ENCODE data around the gene SLC19A3. TPM values are rescaled to one million over a fixed set of nuclear protein-coding genes. Genes with fewer than 3 reads are reported as not detected.

The SLC19A3 gene
- total and polyA plus RNA-seq, 2 of the 4 experiments (the other 2 are of a cell fraction), result under 0.01 TPM; not detected in 1

- dilution Hi-C loops (cut with HindIII; ENCODE audit: low sequenced_read_pairs, unreplicated experiment) (no loop called here), in situ Hi-C loops (cut with MboI; ENCODE audit: low sequenced_read_pairs) (no loop called here), intact Hi-C loops (cut with micrococcal nuclease) (no loop called here)
- ChIA-PET CTCF (no interaction called here), POLR2A (ENCODE audit: unreplicated experiment) (no interaction called here)
- H2BK120ac ChIP-seq (ENCODE audit: low read depth, low read length), result no peak overlapping the region
- H3K18ac ChIP-seq (ENCODE audit: low read depth, low read length), result no peak overlapping the region
- no peak overlapping the region for H2BK20ac ChIP-seq (ENCODE audit: low read depth, low read length)
- H4K8ac ChIP-seq (ENCODE audit: low read depth in 2 of 2, low read length in 2 of 2), result no peak overlapping the region
- TF ChIP-seq MAFK (IDR thresholded peaks at IDR 0.05; ENCODE audit: low read depth, low read length) (no peak), ELK1 (IDR thresholded peaks at IDR 0.05; ENCODE audit: borderline replicate concordance, low read depth, low read length) (no peak), CEBPB (IDR thresholded peaks at IDR 0.05; ENCODE audit: low read depth, low read length) (no peak), NFE2L2 (IDR thresholded peaks at IDR 0.05; ENCODE audit: low read depth, low read length) (no peak), FOS (IDR thresholded peaks at IDR 0.05; ENCODE audit: low read depth, low read length) (no peak), SMC3 (IDR thresholded peaks at IDR 0.05; ENCODE audit: low read depth, low read length) (no peak), BHLHE40 (IDR thresholded peaks at IDR 0.05; ENCODE audit: low read depth, low read length) (no peak), MXI1 (IDR thresholded peaks at IDR 0.05; ENCODE audit: borderline replicate concordance, low read depth, low read length) (no peak), RAD21 (IDR thresholded peaks at IDR 0.05; ENCODE audit: low read length) (no peak)
- H3K4me3 ChIP-seq (ENCODE audit: insufficient read depth, low read depth, low read length), result no peak overlapping the region
- DNase-seq, result no peak
- H2AK5ac ChIP-seq (ENCODE audit: low read depth, low read length), result no peak overlapping the region
- H3K56ac ChIP-seq (ENCODE audit: extremely low read depth, insufficient read depth, low read length), result no peak overlapping the region
- no peak overlapping the region for H2BK15ac ChIP-seq (ENCODE audit: low read depth, low read length)
- H3K36me3 ChIP-seq (ENCODE audit: control insufficient read depth, insufficient read depth, low read length), result no peaks in the 10 kb centered on the region
- 17% methylated on average over 2 of the region's 5 CpGs; no CpG with 5 or more reads in 1 of the 2 experiments for WGBS, 2 experiments (ENCODE audit: extremely low coverage in 2 of 2, insufficient read length in 1 of 2)
- H3K9me1 ChIP-seq (ENCODE audit: insufficient read depth, low read length), result no peaks in the 10 kb centered on the region
- no peak overlapping the region for H3K4ac ChIP-seq (ENCODE audit: low read depth, low read length)
- H3K9me3 ChIP-seq (ENCODE audit: control insufficient read depth, insufficient read depth, low read length), result no peaks in the 10 kb centered on the region
- H3K79me1 ChIP-seq (ENCODE audit: low read depth in 1 of 2, low read length in 2 of 2), result no peaks in the 10 kb centered on the region
- no peaks in the 10 kb centered on the region for H4K20me1 ChIP-seq (ENCODE audit: insufficient read depth, low read length)
- H3K4me2 ChIP-seq (ENCODE audit: low read depth, low read length), result no peak overlapping the region
- BruUV-seq (replicated peaks), result no TSS peak
- no peak overlapping the region for H3K27ac ChIP-seq (ENCODE audit: insufficient read depth, low read length)
- H3K9ac ChIP-seq (ENCODE audit: low read depth, low read length), result no peak overlapping the region
- no peak overlapping the region for H3K23ac ChIP-seq (ENCODE audit: low read depth, low read length)
- H4K5ac ChIP-seq (ENCODE audit: low read depth, low read length), result no peak overlapping the region
- H2AFZ ChIP-seq (replicated peaks; ENCODE audit: low read length, poor library complexity), result no peak overlapping the region
- H2BK5ac ChIP-seq (ENCODE audit: low read depth, low read length, poor library complexity, severe bottlenecking), result no peak overlapping the region
- no peaks in the 10 kb centered on the region for H3K4me1 ChIP-seq (ENCODE audit: control insufficient read depth, insufficient read depth, low read length)
- no peaks in the 10 kb centered on the region for H3K27me3 ChIP-seq (ENCODE audit: control insufficient read depth, insufficient read depth, low read length)
- H4K91ac ChIP-seq (ENCODE audit: insufficient read depth, low read depth, low read length), result no peak overlapping the region
- no peak overlapping the region for H2AK9ac ChIP-seq (replicated peaks; ENCODE audit: low read depth, low read length, poor library complexity)
- no peak overlapping the region for H3K14ac ChIP-seq (replicated peaks; ENCODE audit: low read depth, low read length)
- ATAC-seq (ENCODE audit: low read depth), result no peak
Observed at GRCh38 chr2:227684258-227684657, 33.6 kb downstream of the SLC19A3 start.
